Activated T-helper 17 cell treated with anti-CD3 and anti-CD28 coated beads, Interleukin-2, amount 50 U/mL, for 72 hours (primary cell): Measurements from ENCODE around the gene SMYD4. TPM values are rescaled to one million over a fixed set of nuclear protein-coding genes. Genes with fewer than 3 reads are reported as not detected.
"Not testable (repeated sequence)": the region's sequence is repeated elsewhere in the genome, so short reads cannot be mapped to it uniquely, and the experiment has no call there.

Source experiments
- ATAC-seq: fragments of 150-1000 bp; cut with Tn5 transposase; replicated peaks from 2 replicates; pipeline ENCODE4 v1.10.0; 2021; ENCODE audit warnings: mild to moderate bottlenecking, moderate library complexity
- H3K27ac Mint-ChIP-seq: one replicate; pipeline ENCODE4 v1.8.0; 2022; ENCODE audit warnings: mixed read lengths
- H3K27me3 Mint-ChIP-seq: one replicate; pipeline ENCODE4 v1.8.0; 2022; ENCODE audit warnings: mixed read lengths
- H3K36me3 Mint-ChIP-seq: one replicate; pipeline ENCODE4 v1.8.0; 2022; ENCODE audit warnings: low read depth, mild to moderate bottlenecking, mixed read lengths
- H3K4me1 Mint-ChIP-seq: one replicate; pipeline ENCODE4 v1.8.0; 2022; ENCODE audit warnings: mixed read lengths
- H3K4me3 Mint-ChIP-seq: one replicate; pipeline ENCODE4 v1.8.0; 2022; ENCODE audit warnings: mild to moderate bottlenecking, mixed read lengths
- H3K9me3 Mint-ChIP-seq: one replicate; pipeline ENCODE4 v1.8.0; 2022; ENCODE audit warnings: mixed read lengths
- total RNA-seq, 2 donors: library from RNA; stranded (reverse); gene quantifications; one replicate each; pipeline ENCODE4 v1.2.3, GENCODE V29; 2022

Gene SMYD4
- total RNA-seq, 2 donors from 2014 or later: 19.7 to 20.2 TPM

DNA sequence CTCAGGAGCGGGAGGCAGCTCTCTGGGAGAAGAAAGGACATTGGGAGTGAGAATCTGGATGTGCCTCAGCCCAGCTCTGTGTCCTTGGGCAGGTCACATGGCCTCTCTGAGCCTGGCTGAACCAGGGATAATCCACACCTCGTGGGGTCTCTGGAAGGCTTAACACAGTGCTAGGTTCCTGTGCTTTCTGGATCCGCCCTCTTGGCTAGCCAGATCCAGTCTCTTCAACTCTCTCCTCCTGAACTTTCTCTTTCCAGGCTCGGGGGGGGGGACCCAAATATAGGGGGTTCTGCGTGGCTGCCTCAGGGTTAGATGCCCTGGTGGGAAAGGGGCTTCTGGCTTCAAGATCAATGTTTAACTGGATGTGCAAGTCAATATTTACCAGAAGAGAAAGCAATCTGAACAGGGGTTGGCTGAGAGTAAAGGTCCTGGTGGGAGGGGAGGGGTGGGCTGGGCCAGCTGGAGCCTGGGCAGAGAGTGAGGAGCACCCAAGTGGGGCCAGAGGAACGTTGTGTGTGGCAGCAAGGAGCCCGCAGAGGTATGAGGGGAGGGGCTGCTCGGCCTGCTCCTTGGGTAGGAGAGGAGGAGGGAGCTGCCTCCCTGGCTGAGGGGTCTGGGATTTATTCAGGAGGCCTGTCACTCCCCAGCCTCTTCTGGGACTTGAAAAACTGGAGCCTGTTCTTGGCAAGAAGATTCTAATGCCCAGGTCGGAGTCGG is 87.2 kb downstream of the SMYD4 start, which contains the start of gene SERPINF2:
Gene SERPINF2, plus strand, starts transcription at position 501 of the 717 bp plus-strand sequence. CDS start 2,125 bp downstream, outside the sequence.
- Mint-ChIP-seq H3K36me3 (no peaks in the 10 kb centered on the region), H3K27me3 (no peaks in the 10 kb centered on the region), H3K4me1 (no peaks in the 10 kb centered on the region), H3K4me3 (no peak within 1 kb of the TSS), H3K27ac (no peak within 1 kb of the TSS), H3K9me3 (no peaks in the 10 kb centered on the region)
- no peak for ATAC-seq

DNA sequence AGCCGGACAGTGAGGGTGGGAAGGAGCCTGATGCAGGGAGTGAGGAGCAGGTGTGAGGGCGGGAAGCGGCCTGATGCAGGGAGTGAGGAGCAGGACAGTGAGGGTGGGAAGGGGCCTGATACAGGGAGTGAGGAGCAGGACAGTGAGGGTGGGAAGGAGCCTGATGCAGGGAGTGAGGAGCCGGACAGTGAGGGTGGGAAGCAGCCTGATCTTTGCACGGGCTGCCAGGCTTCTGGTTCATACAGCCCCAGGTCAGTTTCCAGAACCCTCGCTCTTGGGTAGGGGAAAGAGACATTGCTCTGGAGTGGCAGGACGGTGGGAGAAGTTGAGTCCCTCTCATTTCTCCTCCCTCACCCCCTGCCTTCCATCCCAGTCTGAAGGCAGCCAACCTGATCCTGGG is 87.8 kb downstream of the SMYD4 start:
- H3K27ac Mint-ChIP-seq, H3K36me3 Mint-ChIP-seq, H3K4me1 Mint-ChIP-seq, ATAC-seq, H3K4me3 Mint-ChIP-seq, H3K27me3 Mint-ChIP-seq, H3K9me3 Mint-ChIP-seq: not testable (repeated sequence)

DNA sequence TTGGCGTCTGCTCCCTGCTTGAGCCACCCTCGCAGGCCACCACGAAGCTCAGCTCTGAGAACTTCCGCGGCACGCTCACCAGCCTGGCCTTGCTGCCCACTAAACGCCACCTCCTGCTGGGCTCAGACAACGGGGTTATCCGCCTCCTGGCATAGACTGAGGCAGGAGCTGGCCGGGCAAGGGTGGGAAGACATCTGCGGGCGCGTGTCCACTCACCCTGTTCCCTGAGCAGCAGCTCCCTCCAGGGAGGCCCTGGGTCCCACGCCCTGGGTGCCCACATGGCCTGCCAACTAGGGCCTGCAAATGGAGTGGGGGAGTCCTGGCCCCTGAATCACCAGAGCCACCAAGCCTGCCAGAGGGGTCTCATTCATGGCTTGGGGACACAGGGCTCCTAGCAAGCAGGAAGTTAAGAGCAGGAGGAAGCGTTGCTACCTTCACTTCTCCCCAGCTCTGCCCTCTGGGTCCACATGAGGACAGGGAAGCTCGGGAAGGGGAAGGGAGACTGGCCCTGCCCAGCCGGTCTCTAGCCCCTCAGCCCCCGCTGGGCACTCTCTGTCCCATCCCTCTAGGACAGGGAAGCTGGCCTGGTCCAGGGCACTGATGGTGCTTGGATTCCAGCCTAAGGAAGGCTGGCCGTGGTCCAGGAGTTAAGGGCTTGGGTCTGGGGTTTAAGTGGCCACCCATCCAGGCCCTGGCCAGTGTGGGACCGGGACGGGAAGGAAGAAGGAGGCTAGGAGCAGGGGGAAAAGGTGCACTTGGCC is 92.0 kb downstream of the SMYD4 start:
- Mint-ChIP-seq H3K4me3 (peak overlapping the region; percentile 52), H3K9me3 (no peaks in the 10 kb centered on the region), H3K4me1 (peaks cover 14% of the 10 kb centered on the region), H3K27me3 (no peaks in the 10 kb centered on the region), H3K36me3 (peaks cover 10% of the 10 kb centered on the region), H3K27ac (peak overlapping the region; percentile 46)
- ATAC-seq: no peak

DNA sequence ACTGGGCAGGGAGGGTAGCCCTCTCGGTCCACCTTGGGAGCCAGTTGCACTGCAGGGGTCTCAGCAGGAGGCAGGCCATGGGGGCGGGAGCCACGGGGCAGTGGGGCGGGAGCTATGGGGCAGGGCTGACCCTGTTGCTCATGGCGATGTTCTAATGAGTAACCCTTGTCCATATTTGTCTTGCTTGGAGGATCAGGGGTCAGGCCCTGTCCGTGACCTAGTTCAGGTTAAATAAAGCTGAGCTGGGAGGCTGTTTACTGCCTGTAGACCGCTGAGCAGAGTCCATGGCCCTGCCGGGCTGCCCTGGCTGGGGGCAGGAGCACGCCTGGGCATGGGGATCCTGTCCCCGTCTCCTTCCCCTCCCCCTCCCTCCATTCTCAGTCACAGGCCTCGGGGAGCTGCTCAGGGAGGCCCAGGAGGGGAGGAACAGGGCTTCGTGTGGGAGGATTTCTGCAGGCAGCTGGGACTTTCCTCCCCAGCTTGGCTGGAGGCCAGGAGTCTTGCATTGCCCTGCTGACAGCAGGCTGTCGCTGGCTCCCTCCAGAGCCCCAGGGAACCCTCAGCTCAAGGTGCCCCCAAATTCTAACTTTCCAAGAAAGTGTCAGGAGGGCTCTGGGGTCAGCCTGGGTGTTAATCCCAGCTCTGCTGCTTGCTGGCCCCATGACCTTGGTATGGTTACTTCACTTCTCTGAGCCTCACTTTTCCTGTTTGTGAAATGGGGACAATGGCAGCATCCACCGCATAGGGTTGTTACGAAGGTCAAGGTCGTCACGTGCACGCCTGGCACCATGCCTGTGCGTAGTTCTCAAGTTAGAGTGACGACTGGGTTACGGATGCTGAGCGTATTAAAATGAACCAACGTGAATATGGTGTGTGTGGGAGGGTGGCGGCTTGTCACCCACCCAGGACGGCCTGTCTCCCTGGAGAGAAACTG is 93.1 kb downstream of the SMYD4 start:
- Mint-ChIP-seq H3K36me3 (peaks cover 10% of the 10 kb centered on the region), H3K27ac (peak overlapping the region; percentile 81), H3K9me3 (no peaks in the 10 kb centered on the region), H3K4me1 (peaks cover 14% of the 10 kb centered on the region), H3K27me3 (no peaks in the 10 kb centered on the region), H3K4me3 (peak overlapping the region; percentile 52)
- ATAC-seq: peak; percentile 93

DNA sequence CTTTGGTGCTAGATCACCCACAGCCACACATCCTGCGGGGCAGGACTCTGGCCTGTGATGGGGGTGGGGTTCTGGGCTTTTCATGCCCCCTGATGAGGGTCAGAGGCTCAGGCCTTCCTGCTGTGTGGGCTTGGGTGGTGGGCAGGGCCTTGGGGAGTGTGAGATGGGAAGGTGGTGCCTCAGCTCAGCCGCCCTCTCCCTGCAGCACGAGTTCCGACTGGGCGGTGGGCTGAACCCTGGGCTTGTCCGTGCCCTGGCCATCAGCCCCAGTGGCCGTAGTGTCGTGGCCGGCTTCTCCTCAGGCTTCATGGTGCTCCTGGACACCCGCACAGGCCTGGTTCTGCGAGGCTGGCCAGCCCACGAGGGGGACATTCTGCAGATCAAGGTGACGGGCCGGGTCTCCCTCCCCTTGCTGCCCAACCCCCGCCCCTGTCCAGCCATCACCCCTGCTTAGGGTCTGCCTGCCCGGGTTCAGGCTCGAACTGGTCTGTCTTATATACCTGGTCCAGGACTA is 93.8 kb downstream of the SMYD4 start:
- Mint-ChIP-seq H3K4me3 (no peak overlapping the region), H3K36me3 (peaks cover 10% of the 10 kb centered on the region), H3K27ac (no peak overlapping the region), H3K9me3 (no peaks in the 10 kb centered on the region), H3K27me3 (no peaks in the 10 kb centered on the region), H3K4me1 (peaks cover 14% of the 10 kb centered on the region)
- no peak for ATAC-seq

DNA sequence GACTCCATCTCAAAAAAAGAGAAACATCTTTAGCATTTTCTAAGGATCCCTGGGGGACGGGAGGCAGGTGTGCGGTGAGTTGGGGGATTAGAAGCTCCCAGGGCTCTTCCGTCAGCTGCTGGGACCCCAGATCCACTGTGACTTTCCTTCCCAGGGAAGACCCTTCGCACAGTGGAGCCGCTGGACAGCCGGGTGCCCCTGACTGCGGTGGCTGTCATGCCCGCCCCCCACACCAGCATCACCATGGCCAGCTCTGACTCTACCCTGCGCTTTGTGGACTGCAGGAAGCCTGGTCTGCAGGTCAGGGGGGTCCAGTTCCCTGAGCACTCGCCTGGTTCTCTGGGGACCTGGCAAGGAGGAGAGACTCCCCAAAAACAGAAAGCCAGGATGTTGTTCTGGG is 94.3 kb downstream of the SMYD4 start:
- ATAC-seq: no peak
- Mint-ChIP-seq H3K27me3 (no peaks in the 10 kb centered on the region), H3K9me3 (no peaks in the 10 kb centered on the region), H3K36me3 (peaks cover 10% of the 10 kb centered on the region), H3K27ac (no peak overlapping the region), H3K4me1 (peaks cover 14% of the 10 kb centered on the region), H3K4me3 (no peak overlapping the region)

DNA sequence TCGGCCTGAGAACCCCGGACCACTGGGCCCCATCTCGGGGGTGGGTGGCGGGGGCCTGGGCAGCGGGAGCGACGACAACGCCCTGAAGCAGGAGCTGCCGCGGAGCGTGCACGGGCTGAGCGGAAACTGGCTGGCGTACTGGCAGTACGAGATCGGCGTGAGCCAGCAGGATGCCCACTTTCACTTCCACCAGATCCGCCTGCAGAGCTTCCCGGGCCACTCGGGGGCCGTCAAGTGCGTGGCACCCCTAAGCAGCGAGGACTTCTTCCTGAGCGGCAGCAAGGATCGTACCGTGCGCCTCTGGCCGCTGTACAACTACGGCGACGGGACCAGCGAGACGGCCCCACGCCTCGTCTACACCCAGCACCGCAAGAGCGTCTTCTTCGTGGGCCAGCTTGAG is 95.9 kb downstream of the SMYD4 start:
- Mint-ChIP-seq H3K27ac (no peak overlapping the region), H3K27me3 (no peaks in the 10 kb centered on the region), H3K36me3 (peaks cover 20% of the 10 kb centered on the region), H3K4me3 (no peak overlapping the region), H3K4me1 (peaks cover 14% of the 10 kb centered on the region), H3K9me3 (no peaks in the 10 kb centered on the region)
- ATAC-seq: no peak

DNA sequence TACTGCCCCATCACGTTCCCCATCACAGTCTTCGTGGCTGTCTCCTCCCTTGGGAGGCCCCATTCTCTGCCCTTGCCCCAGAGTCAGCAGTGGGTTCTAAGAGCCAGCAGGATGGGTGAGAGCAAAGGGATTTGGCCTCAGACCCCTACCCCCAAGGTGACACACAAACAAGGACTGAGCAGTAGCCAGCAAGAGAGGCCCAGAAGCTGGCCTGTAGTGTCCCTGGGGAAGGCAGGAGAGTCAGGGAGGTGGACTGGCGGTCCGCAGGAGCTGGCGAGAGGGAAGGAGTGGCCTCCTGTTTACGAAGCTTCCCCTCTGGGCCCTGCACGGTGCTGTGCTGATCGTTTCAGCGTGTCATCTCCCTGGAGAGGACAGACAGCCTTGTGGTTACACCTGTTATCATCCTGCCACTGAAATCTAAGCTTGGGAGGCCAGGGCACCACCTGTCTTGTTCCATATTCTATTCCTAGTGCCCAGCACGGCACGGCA is 96.8 kb downstream of the SMYD4 start:
- no peak overlapping the region for H3K27ac Mint-ChIP-seq
- ATAC-seq: no peak
- no peaks in the 10 kb centered on the region for H3K27me3 Mint-ChIP-seq
- H3K36me3 Mint-ChIP-seq: peaks cover 28% of the 10 kb centered on the region
- no peaks in the 10 kb centered on the region for H3K9me3 Mint-ChIP-seq
- no peak overlapping the region for H3K4me3 Mint-ChIP-seq
- H3K4me1 Mint-ChIP-seq: peaks cover 18% of the 10 kb centered on the region

DNA sequence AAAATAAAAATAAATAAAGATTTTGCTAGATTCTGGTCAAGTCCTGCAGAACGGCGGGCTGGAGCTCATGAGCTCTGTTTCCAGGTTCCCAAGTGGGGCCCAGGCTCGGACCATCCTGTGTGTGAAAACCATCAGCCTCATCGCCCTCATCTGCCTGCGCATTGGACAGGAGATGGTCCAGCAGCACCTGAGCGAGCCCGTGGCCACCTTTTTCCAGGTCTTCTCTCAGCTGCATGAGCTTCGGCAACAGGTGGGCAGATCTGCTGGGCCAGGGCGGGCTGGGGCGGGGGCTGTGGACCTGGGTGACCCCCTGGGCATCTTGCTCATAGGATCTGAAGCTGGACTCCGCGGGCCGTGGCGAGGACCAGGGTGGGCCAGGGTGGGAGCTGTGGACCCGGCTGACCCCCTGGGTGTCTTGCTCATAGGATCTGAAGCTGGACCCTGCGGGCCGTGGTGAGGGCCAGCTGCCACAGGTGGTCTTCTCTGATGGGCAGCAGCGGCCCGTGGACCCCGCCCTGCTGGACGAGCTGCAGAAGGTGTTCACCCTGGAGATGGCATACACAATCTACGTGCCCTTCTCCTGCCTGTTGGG is 97.4 kb downstream of the SMYD4 start:
- Mint-ChIP-seq H3K27ac (no peak overlapping the region), H3K9me3 (no peaks in the 10 kb centered on the region), H3K4me3 (no peak overlapping the region), H3K4me1 (peaks cover 18% of the 10 kb centered on the region), H3K27me3 (no peaks in the 10 kb centered on the region), H3K36me3 (peaks cover 29% of the 10 kb centered on the region)
- ATAC-seq: no peak

DNA sequence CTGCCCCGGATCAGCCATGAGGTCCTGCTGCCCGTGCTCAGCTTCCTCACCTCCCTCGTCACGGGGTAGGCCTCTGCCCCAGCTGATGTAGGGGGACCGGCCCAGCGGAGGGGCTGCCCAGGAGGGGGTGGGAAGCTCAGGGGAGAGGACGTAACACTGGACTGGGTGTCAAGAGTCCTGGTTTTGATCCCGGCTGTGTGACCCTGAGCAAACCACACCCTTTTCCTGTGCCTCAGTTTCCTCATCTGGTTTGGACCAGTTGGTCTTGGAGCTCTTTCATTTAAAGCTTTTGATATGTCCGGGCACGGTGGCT is 98.6 kb downstream of the SMYD4 start:
- no peaks in the 10 kb centered on the region for H3K27me3 Mint-ChIP-seq
- H3K36me3 Mint-ChIP-seq: peaks cover 29% of the 10 kb centered on the region
- no peak overlapping the region for H3K27ac Mint-ChIP-seq
- no peak overlapping the region for H3K4me3 Mint-ChIP-seq
- ATAC-seq: no peak
- no peaks in the 10 kb centered on the region for H3K9me3 Mint-ChIP-seq
- H3K4me1 Mint-ChIP-seq: peaks cover 9% of the 10 kb centered on the region

DNA sequence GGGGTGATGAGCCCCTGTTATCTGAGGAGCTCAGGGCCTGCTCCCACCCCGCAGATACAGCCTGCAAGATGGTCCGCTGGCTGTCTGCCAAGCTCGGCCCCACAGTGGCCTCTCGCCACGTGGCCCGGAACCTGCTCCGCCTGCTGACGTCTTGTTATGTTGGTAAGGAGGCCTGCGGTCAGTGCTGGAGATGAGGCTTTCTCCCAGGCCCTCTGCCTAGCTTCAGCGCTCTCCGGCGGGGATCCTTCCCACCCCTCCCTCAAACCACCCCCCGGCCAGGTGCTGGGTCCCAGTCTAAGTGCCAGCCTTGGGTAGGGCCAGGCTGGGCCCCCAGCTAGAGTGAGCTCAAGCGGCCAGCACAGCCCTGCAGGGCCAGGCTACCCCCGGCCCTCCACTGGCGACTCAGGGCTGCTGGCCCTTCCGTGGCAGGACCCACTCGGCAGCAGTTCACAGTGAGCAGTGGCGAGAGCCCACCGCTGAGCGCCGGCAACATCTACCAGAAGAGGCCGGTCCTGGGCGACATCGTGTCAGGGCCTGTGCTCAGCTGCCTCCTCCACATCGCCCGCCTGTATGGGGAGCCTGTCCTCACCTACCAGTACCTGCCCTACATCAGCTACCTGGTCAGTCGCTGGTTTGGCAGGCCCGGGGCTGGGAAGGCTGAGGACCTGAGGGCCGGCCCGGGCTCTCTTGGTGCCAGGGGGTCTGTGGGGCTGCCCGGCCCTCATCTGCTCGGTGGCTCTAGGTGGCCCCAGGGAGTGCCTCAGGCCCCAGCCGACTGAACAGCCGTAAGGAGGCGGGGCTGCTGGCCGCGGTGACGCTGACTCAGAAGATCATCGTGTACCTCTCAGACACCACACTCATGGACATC is 99.1 kb downstream of the SMYD4 start:
- no peaks in the 10 kb centered on the region for H3K9me3 Mint-ChIP-seq
- no peak overlapping the region for H3K4me3 Mint-ChIP-seq
- no peak for ATAC-seq
- H3K4me1 Mint-ChIP-seq: peaks cover 11% of the 10 kb centered on the region
- no peak overlapping the region for H3K27ac Mint-ChIP-seq
- H3K27me3 Mint-ChIP-seq: no peaks in the 10 kb centered on the region
- H3K36me3 Mint-ChIP-seq: peaks cover 29% of the 10 kb centered on the region

DNA sequence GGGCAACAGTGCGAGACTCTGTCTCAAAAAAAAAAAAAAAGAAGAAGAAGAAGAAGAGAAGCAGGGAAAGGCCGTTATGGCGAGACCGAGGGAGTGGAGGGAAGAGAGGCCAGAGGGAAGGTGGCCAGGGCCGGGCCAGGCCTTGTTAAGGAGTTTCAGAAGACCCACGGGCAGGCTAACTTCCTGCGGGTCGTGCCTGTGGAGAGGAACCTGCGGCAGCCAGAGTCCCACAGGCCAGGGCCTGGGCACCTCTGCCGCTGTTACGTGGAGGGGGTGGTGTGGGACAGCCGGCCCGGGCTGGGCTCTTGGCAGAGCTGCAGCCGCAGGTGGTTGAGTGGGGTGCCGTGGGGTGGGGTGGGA is 99.8 kb downstream of the SMYD4 start:
- H3K4me1 Mint-ChIP-seq: peaks cover 12% of the 10 kb centered on the region
- H3K9me3 Mint-ChIP-seq: no peaks in the 10 kb centered on the region
- no peaks in the 10 kb centered on the region for H3K27me3 Mint-ChIP-seq
- peaks cover 29% of the 10 kb centered on the region for H3K36me3 Mint-ChIP-seq
- no peak for ATAC-seq
- H3K27ac Mint-ChIP-seq: peak overlapping the region; percentile 43
- H3K4me3 Mint-ChIP-seq: no peak overlapping the region
